Mesenteric fat pad (tissue), 1 donor: ENCODE measurements around the gene ANKRD10. TPM values are rescaled to one million over a fixed set of nuclear protein-coding genes. Genes with fewer than 3 reads are reported as not detected.
"Not testable (repeated sequence)": the region's sequence is repeated elsewhere in the genome, so short reads cannot be mapped to it uniquely, and the experiment has no call there.

Experiments used
- DNase-seq: peaks from one replicate; pipeline ENCODE4 v3.0.0-alpha.2; 2020; ENCODE audit warnings: low spot score
- long read RNA-seq: library from polyadenylated mRNA; unstranded; transcript quantifications from one replicate; pipeline ENCODE4 v2.0.0, GENCODE V29; 2020
- total RNA-seq: library from RNA; stranded (reverse); fragmentation: NEBNext Ultra II Directional; extraction: Animal tissue kit (Norgen Biotek cat#: 25700); gene quantifications from one replicate; pipeline ENCODE4 v1.2.1, GENCODE V29; 2021
- donor health status: DM: yes; HTN: yes; CAD: no.

ANKRD10 gene
- 115 TPM for total RNA-seq
- long read RNA-seq, transcript ANKRD10-201 (6 exons, 2,495 nt), result major isoform, 101 of 156 reads
- long read RNA-seq, partial matches to known transcripts, result 16 of 156 reads
- long read RNA-seq, other reads (novel, unspliced or antisense), result 37 of 156 reads

DNA sequence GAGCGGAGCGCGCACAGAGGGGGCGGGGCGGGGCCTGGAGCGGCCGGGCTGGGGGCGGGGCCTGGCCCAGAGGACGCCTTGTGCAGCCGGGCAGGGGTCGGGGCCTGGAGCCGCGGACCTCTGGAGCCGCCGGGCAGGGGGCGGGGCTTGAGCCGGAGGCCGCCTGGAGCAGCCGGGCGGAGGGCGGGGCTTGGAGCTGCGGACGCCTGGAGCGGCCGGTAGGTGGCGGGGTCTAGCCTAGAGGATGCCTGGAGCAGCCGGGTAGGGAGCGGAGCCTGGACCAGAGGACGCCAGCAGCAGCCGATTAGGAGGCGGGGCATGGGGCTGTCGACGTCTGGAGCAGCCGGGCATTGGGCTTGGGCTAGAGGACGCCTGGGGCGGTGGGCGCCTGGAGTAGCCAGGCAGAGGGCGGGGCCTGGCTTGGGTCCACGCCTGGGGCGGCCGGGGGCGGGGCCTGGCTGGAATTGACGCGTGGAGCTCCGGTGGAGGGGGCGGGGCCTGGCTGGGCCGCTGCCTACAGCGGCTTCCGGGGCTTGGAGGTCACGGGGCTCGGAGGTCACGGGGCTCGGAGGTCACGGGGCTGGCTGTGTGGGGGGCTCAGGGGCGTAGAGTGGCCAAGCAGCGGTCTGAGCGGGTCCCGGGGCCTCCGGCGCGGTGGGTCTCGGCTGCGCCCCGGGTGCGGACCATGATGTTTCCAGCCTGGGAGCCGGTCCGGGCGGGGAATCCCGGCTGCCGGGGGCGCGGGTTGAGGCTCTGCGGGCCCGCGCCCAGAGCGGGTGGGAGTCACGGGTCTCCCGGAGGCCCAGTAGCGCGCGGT is at the start of gene ANKRD10:
ANKRD10 (minus strand) TSS at position 13 of the 817 bp plus-strand sequence. CDS start 135 bp downstream, outside the sequence.
- peak; percentile 99 for DNase-seq

DNA sequence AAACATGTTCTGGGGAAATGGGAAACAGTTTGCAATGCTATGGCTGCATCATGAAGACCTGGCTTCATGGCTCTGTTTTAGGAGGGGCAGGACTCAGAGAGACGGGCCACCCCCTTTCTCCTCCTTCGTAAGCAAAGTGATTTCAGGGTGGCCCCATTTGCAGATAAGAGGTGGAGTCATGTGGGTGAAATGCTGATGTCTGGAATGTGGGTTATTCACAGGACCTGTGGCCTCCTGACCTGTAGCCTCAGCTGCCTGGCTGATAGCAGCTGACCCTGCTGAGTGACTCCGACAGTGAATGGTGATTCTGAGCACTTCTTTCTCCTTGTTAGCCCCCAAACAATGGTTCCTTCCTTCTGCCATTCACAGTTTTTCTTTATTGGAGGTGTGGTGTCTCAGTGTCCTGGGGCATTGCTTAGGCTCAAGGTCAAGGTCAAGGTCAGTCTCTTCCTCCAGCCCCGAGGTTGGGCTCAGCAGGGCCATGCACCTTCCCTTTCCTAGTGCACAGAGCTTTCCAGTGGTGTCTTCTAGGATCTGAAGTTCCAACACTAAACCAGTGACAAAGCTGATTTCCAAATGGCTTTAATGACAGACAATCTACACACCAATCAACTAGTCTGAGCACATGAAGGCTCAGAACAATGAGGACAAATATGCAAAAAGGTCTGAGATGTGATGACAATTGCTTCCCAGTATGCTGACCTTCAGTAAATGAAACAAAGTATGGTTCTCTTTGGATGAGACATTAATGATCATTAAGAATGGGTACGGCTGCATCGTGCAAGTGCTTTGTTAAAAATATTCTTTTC is 49.6 kb upstream of the ANKRD10 start:
- no peak for DNase-seq

DNA sequence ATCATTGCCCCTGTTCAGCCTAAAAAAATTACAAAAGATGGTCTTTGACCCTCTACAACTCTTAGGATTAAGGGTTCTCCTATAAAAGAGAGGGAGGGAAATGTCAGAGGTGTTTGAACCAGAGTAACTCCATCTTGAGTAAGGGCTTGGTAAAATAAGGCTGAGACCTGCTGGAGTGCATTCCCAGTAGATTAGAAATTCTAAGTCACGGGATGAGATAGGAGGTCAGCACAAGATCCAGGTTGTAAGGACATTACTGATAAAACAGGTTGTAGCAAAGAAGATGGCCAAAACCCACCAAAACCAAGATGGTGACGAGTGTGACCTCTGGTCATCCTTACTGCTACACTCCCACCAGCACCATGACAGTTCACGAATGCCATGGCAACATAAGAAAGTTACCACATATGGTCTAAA is 48.7 kb upstream of the ANKRD10 start:
- no peak for DNase-seq

GRCh38 chr13:110961959-110962358 is 47.1 kb upstream of the ANKRD10 start:
- DNase-seq, result no peak

DNA sequence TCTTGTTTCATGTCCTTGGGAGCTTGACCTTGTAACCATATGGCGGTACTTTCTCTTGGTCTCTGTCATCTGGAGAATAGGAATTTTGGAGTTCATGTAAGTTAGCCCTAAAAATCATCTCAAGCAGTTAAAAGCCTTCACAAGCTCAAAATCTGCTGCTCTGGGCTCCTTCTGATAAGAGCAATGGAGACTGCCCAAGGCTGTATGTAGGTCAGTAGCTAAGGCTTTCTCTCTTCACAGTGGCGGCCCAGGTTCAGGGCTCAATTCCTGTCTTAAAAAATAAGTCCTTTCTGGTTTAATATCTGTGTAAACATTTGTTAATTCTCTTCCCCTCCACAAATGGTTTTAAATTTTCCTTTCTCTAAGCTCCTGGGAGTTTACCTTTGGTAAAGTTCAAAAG is 45.3 kb upstream of the ANKRD10 start:
- DNase-seq, result no peak

GRCh38 chr13:110957931-110958330 is 43.1 kb upstream of the ANKRD10 start:
- no peak for DNase-seq

- no peak for DNase-seq
These were observed 42.5 kb upstream of the ANKRD10 start for GRCh38 chr13:110957181-110957884.

- DNase-seq, result not testable (repeated sequence)
These were observed 41.3 kb upstream of the ANKRD10 start for GRCh38 chr13:110956216-110956615.

GRCh38 chr13:110955608-110956007 is 40.7 kb upstream of the ANKRD10 start:
- DNase-seq, result not testable (repeated sequence)

- not testable (repeated sequence) for DNase-seq
These were observed 40.2 kb upstream of the ANKRD10 start for GRCh38 chr13:110955072-110955503.

DNA sequence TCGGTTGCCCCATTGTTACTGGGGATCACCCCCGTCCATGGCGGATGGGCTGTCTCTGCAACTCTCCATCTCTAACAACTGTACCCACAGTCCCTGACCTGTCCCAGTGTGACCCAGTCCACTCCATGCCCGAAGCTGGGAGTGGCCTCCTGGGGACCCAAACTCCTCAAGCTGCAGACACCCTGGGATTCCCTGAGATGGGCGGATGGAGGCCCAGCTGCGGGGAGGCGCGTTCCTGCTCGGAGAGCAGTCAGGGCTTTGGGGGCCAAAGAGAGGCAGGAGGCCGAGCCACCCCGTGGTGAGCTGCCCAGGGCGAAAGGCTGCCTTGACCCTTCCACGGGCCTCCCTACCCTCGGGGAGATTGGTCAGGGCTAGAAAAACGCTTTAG is 39.7 kb upstream of the ANKRD10 start:
- DNase-seq, result not testable (repeated sequence)

GRCh38 chr13:110953833-110954532 is 39.1 kb upstream of the ANKRD10 start:
- DNase-seq, result no peak

DNA sequence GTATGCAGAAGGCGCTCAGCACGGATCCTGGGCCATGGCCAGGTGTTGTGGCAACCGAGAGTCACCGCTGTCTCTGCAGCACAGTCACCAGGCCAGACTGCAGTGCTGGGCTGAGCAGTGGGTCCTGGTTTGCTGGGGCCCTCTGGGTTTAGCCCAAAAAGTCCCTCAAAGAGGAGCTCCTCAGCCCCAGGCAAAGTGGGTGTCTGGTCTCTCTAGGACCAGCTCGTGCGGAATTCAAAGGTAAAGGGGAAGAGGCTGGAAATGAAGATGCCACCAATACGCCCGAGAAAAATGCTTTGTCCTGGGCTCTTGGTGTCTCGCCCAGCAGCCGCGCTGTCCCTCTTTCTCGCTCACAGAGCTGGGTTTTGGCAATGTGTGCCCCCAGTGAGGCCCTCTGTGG is 38.5 kb upstream of the ANKRD10 start:
- DNase-seq, result no peak

DNA sequence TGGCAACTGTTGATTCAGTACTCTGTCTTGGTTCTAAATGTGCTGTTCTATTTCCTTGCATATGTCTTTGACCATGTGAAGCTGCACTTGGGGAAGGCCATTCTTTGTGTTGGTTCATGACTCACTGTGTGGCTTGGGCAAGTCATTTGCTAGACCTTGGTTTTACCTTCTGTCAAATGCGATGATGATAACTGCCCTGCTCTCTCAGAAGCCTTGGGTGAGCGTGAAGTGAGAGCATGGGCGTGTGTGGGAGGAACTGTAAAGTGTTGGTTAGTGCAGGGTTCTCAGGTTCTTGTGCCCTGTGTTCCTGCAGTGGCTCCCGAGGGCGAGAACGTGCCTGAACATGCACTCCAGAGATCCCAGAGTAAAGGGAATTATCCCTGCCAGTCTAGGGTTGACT is 37.3 kb upstream of the ANKRD10 start:
- not testable (repeated sequence) for DNase-seq

GRCh38 chr13:110950819-110951570 is 36.1 kb upstream of the ANKRD10 start:
- no peak for DNase-seq

DNA sequence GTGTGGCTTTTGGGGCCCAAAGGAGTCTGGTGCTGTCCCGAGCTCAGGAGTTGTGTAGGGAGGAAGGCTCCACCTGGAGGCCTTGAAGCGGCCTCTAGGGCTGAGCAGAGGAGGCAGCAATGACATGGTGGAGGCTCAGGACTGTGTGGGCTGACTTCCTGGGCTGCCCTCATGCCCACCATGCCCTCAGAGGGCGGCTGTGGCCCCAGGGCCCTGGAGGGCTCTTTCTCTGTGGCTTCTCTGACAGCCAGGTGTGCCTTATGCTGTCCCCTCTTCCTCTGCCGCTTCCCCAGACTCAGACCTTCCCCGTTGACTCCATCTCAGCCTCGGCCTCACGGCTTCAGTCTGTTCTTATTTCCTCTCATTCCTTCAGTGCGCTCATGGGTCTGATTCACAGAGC is 35.5 kb upstream of the ANKRD10 start:
- DNase-seq, result no peak

DNA sequence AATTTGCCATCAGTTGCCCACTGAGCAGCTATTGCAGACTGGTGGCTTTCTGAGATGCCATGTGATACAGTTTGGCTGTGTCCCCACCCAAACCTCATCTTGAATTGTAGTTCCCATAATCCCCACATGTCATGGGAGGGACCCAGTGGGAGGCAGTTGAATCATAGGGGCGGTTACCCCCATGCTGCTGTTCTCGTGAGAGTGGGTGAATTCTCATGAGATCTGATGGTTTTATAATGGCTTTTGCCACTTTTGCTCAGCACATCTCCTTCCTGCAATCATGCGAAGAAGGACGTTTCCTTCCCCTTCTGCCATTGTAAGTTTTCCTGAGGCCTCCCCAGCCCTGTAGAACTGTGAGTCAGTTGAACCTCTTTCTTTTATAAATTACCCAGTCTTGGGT is 34.8 kb upstream of the ANKRD10 start:
- no peak for DNase-seq

- DNase-seq, result no peak
These were observed 34.2 kb upstream of the ANKRD10 start for GRCh38 chr13:110949116-110949515.

- DNase-seq, result not testable (repeated sequence)
These were observed 32.5 kb upstream of the ANKRD10 start for GRCh38 chr13:110947338-110947737.
